ENCODE results near the gene TRIM10.

TRIM10 gene

GRCh38 chr6:30185846-30186484 lies 25.0 kb upstream of the TRIM10 start (continued):
- 0 out of 2 replicates have a peak, but pooled peaks have one; percentile 28 for TF ChIP-seq ZFHX2 (tag by site-specific recombination; conservative IDR thresholded peaks at IDR 0.05)
- no peak for TF ChIP-seq PRDM4 (tag by site-specific recombination; IDR thresholded peaks at IDR 0.05)
- TF ChIP-seq ZNF544 (tag by site-specific recombination; IDR thresholded peaks at IDR 0.05): no peak
- no peak for TF ChIP-seq GLI4 (tag by site-specific recombination; IDR thresholded peaks at IDR 0.05)
- TF ChIP-seq ZNF660 (tag by site-specific recombination; IDR thresholded peaks at IDR 0.05): no peak
- no peak for TF ChIP-seq ZNF248 (tag by site-specific recombination; IDR thresholded peaks at IDR 0.05)
- TF ChIP-seq ZNF629 (tag by site-specific recombination; IDR thresholded peaks at IDR 0.05): no peak
- no peak for TF ChIP-seq ZNF18 (tag by site-specific recombination; IDR thresholded peaks at IDR 0.05)

GRCh38 chr6:30184417-30185031 lies 23.5 kb upstream of the TRIM10 start:
- Histone ChIP-seq H3K36me3 (ENCODE audit: control insufficient read depth in 2 of 2, insufficient read depth in 1 of 2, low read length in 2 of 2) (peaks cover 12 to 45% of the 10 kb centered on the region in 2 experiments), H3K4me3 (ENCODE audit: low read depth, low read length) (no peak overlapping the region), H3K27ac (ENCODE audit: extremely low read depth, low read depth, low read length) (no peak overlapping the region), H3K9me3 (ENCODE audit: control insufficient read depth, insufficient read depth, low read depth, low read length) (no peaks in the 10 kb centered on the region), H3K4me1 (ENCODE audit: control insufficient read depth, insufficient read depth, low read length) (no peaks in the 10 kb centered on the region)
- POLR2A ChIA-PET: no interaction called here
- CTCF ChIA-PET: interaction anchor here (1.0 kb wide), 1 partner anchor 54 kb away, joined by 4 read pairs; no protein-coding TSS in a partner anchor
- TF ChIP-seq ZNF664 (tag by site-specific recombination; IDR thresholded peaks at IDR 0.05) (0 out of 2 replicates have a peak, but pooled peaks have one; percentile 38), PRDM4 (tag by site-specific recombination; IDR thresholded peaks at IDR 0.05) (no peak), ZNF37A (tag by site-specific recombination; IDR thresholded peaks at IDR 0.05) (no peak)

GRCh38 chr6:30180145-30180544 lies 19.1 kb upstream of the TRIM10 start:
- H3K27ac ChIP-seq (ENCODE audit: extremely low read depth, low read depth, low read length): no peak overlapping the region
- CTCF ChIA-PET: interaction anchor here (1.7 kb wide), 1 partner anchor 9 kb away, joined by 5 read pairs; no protein-coding TSS in a partner anchor
- H3K9me3 ChIP-seq (ENCODE audit: control insufficient read depth, insufficient read depth, low read depth, low read length): no peaks in the 10 kb centered on the region
- TF ChIP-seq ELK4 (IDR thresholded peaks at IDR 0.05; ENCODE audit: borderline replicate concordance, low read depth, low read length) (no peak), ZNF362 (tag by site-specific recombination; IDR thresholded peaks at IDR 0.05) (0 out of 2 replicates have a peak, but pooled peaks have one; percentile 44), ZBTB44 (tag by site-specific recombination; IDR thresholded peaks at IDR 0.05) (no peak)
- H3K36me3 ChIP-seq (ENCODE audit: control insufficient read depth in 2 of 2, insufficient read depth in 1 of 2, low read length in 2 of 2): peaks cover 0 to 6% of the 10 kb centered on the region in 2 experiments; a peak in 1 of 3 replicates
- H3K4me1 ChIP-seq (ENCODE audit: control insufficient read depth, insufficient read depth, low read length): no peaks in the 10 kb centered on the region
- POLR2A ChIA-PET: no interaction called here
- H3K4me3 ChIP-seq (ENCODE audit: low read depth, low read length): no peak overlapping the region
